Psoas muscle (tissue), 8 donors: ENCODE data around the gene OLFML2A. TPM values are rescaled to one million over a fixed set of nuclear protein-coding genes. Genes with fewer than 3 reads are reported as not detected.

Source experiments
- ATAC-seq, 4 donors: fragments of 200-7000 bp; cut with Tn5 transposase; one replicate each; pipeline ENCODE4 v1.9.1; 2020; ENCODE audit warnings: moderate library complexity in 3 of 4, mild to moderate bottlenecking in 2 of 4
- DNase-seq, 2 donors: peaks; one replicate each; pipeline ENCODE4 v3.0.0-alpha.2; 2020
- H3K27ac ChIP-seq: fragments of 200-600 bp; one replicate; pipeline ENCODE4 v1.8.0; 2022
- H3K27me3 ChIP-seq, 3 donors: fragments of 200-600 bp in 1 of 3; one replicate each; pipeline versions ENCODE4 v1.6.1 to v1.8.0; 2013 to 2022; ENCODE audit warnings: low read length in 2 of 3, mild to moderate bottlenecking in 2 of 3, moderate library complexity in 1 of 3; ENCODE audit not compliant: insufficient read depth in 3 of 3
- H3K36me3 ChIP-seq, 2 donors: fragments of 200-600 bp in 1 of 2; one replicate each; pipeline versions ENCODE4 v1.6.1 to v1.8.0; 2013 to 2022; ENCODE audit warnings: low read depth in 1 of 2, mild to moderate bottlenecking in 1 of 2, moderate library complexity in 1 of 2; ENCODE audit not compliant: insufficient read depth in 1 of 2
- H3K4me1 ChIP-seq: fragments of 200-600 bp; one replicate; pipeline ENCODE4 v1.8.0; 2022
- H3K4me3 ChIP-seq: fragments of 200-600 bp; one replicate; pipeline ENCODE4 v1.8.0; 2022; ENCODE audit warnings: mild to moderate bottlenecking
- H3K9me3 ChIP-seq: fragments of 200-600 bp; one replicate; pipeline ENCODE4 v1.8.0; 2022
- CTCF ChIP-seq: fragments of 200-600 bp; IDR thresholded peaks from one replicate; pipeline ENCODE4 v1.8.0; 2022; ENCODE audit warnings: antibody characterized with exemption
- WGBS, 3 donors: extraction: QIAGEN DNeasy Blood & Tissue Kit; methylation state at CpG; one replicate each; pipeline versions ENCODE4 v1.1.6 to v1.1.7; 2013; 5-methylcytosine and 5-hydroxymethylcytosine counted together
- intact Hi-C, 2 donors: fragments of 100-400 bp; cut with DNase I; formaldehyde crosslinking; loops; one replicate each; pipeline versions ENCODE4 v1.11.0 to v1.14.2; 2022
- polyA plus RNA-seq, 3 donors: library from polyadenylated mRNA; stranded (reverse); fragments of 200-250 nt; gene quantifications; one replicate each; pipeline ENCODE4 v1.2.3, GENCODE V29; 2013
- total RNA-seq, 4 donors: library from RNA; stranded (reverse); fragmentation: NEBNext Ultra II Directional in 2 of 4; extraction: Animal tissue kit (Norgen Biotek cat#: 25700) in 2 of 4; gene quantifications; one replicate each; pipeline versions ENCODE4 v1.2.1 to v1.2.4, GENCODE V29; 2021 to 2023
- donor health status: healthy with polysubstance abuse.
- donor health status: DM: no; HTN: no; CAD: no; lungs with moderate emphysema.
- donor health status: Bipolar disorder and iron deficiency.
- donor health status: healthy.
- donor health status: DM: yes; HTN: yes; CAD: no.
- donor health status: DM: no; HTN: no; CAD: no.
- donor health status: DM: no; HTN: no; CAD: no.
- donor health status: DM: yes; HTN: yes; CAD: no.

The OLFML2A gene
- total and polyA plus RNA-seq, 7 donors: 3.0 to 30.3 (median 7.1) TPM

DNA sequence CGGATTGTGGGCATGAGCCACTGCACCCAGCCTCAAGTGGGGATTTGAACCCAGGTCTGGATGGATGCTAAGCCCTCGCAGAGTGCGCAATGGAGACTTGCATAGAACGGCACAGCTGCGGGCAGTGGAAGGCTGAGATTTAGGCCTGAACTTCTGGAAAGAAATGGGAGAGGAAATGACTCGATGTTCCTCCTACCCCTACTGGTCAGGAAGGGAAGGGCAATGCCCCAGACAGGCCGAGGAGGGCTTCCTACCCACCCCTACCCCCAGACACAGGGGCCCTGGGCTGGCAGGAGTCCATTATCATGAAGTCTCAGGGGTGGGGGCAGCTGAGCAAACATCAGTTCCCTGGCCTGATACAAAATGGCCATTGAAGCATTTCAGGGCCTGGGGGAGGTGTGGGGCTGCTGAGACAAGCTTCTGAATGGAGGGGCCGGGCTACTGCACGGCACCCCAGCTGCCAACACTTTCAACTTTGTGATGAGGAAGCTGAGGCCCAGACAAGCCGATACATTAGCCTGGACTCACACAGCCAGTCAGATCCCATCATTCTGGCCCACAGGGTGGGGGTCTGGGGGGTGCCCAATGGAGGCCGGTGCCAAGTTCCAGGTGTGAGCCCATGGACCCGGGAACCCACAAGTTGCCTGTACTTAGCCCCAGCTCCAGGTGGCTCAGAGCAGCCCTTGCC is 62.8 kb downstream of the OLFML2A start:
- DNase-seq: no peak
- intact Hi-C loops: no loop called here
- peak; percentile 33 for TF ChIP-seq CTCF
- peak; percentile 34 to 63 (median 52) for ATAC-seq
- no peak overlapping the region for H3K4me3 ChIP-seq
- 40 to 57% (median 48%) methylated on average over 12 of the region's 12 CpGs for WGBS, 3 donors
- no peaks in the 10 kb centered on the region for H3K9me3 ChIP-seq
- H3K27ac ChIP-seq: peak overlapping the region; percentile 50
- no peaks in the 10 kb centered on the region for H3K27me3 ChIP-seq
- no peaks in the 10 kb centered on the region for H3K36me3 ChIP-seq
- H3K4me1 ChIP-seq: peaks cover 17% of the 10 kb centered on the region

DNA sequence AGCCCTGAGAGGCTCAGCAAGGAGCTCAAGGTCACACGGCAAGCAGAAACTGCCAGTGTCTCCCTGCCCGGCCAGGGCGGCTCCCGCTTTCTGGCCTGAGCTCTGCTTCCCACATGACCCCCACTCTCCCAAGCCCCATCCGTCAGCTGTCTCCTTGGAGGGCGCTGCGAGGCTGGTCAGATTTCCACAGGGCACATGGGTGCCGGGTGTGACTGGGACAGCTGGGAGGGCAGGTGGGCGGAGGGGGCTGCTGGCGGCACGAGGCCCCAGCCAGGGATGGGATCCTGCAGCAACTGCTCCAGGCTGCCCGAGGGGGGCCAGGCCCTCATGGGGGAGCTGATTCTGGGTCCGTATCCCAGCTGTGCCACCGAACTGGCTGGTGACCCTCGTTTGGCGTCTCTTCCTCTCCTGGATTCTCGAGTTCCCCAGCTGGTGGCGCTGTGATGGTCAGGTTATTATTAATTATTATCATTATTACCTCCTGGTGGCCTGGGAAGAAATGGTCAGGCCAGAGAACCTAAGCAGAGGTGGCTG is 63.4 kb downstream of the OLFML2A start:
- 22 to 42% (median 25%) methylated on average over 13 to 18 of the region's 18 CpGs for WGBS, 3 donors
- no peak overlapping the region for H3K4me3 ChIP-seq
- peak; percentile 32 for TF ChIP-seq CTCF
- DNase-seq (peak; percentile 66 to 86), ATAC-seq (peak; percentile 88 to 96 (median 96))
- no peaks in the 10 kb centered on the region for H3K27me3 ChIP-seq
- intact Hi-C loops: no loop called here
- H3K4me1 ChIP-seq: peaks cover 11% of the 10 kb centered on the region
- no peaks in the 10 kb centered on the region for H3K9me3 ChIP-seq
- peak overlapping the region; percentile 50 for H3K27ac ChIP-seq
- H3K36me3 ChIP-seq: no peaks in the 10 kb centered on the region

- WGBS, 3 donors: 86 to 92% (median 88%) methylated on average over 10 to 14 of the region's 14 CpGs
- no peak for ATAC-seq
- Histone ChIP-seq H3K4me1 (peaks cover 8% of the 10 kb centered on the region), H3K4me3 (no peak overlapping the region), H3K9me3 (no peaks in the 10 kb centered on the region), H3K27ac (peak overlapping the region; percentile 50), H3K27me3 (no peaks in the 10 kb centered on the region), H3K36me3 (no peaks in the 10 kb centered on the region)
- TF ChIP-seq CTCF: no peak
- no peak for DNase-seq
- intact Hi-C loops: no loop called here
Observed at GRCh38 chr9:124841075-124841821, 64.3 kb downstream of the OLFML2A start.

DNA sequence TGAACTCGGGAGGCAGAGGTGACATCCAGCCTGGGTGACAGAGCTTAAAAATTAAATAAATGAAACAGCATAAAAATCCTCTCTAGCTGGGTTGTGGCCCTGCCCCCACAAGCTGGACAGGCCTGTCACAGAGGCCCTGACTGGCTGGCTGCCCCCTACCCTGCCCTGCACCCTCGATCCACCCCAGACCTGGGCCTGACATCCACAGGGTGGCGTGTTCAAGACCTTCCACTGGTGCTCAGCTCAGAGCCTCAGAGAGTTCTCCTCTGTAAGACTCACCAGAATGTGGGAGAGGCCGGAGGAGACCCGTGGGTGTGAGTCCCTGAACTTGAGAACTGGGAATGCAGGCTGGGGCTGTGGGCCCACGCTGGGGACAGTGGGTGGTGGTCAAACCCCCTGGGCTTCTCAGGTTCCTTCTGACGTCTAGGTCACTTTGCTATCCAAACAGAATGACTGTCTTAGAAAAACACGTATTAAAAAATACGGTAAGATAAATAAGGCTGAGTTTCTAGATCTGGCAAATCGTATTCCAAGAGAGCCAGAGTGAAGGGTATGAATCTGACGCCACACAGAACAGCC is 66.6 kb downstream of the OLFML2A start:
- TF ChIP-seq CTCF: no peak
- no peak for DNase-seq
- no peak overlapping the region for H3K27ac ChIP-seq
- H3K27me3 ChIP-seq: no peaks in the 10 kb centered on the region
- H3K36me3 ChIP-seq: no peaks in the 10 kb centered on the region
- no peaks in the 10 kb centered on the region for H3K9me3 ChIP-seq
- intact Hi-C loops: no loop called here
- no peak for ATAC-seq
- peaks cover 8% of the 10 kb centered on the region for H3K4me1 ChIP-seq
- no peak overlapping the region for H3K4me3 ChIP-seq
- 81 to 85% (median 85%) methylated on average over 11 of the region's 11 CpGs for WGBS, 3 donors
